Cardiac fibroblast (primary cell): ENCODE results near the gene TRIP13.

Source experiments
- DNase-seq, 2 donors: peaks; one replicate each; pipeline versions ENCODE4 v3.0.0 to v3.0.0-alpha.2; 2010; ENCODE audit warnings: low read depth in 2 of 2
- H3K4me3 ChIP-seq, 2 donors: replicated peaks in 1 of 2; 1 replicate in 1 of 2; 2 replicates in 1 of 2; pipeline ENCODE4 v1.5.1; 2011; ENCODE audit warnings: low read depth in 2 of 2, low read length in 2 of 2, mild to moderate bottlenecking in 2 of 2, moderate library complexity in 1 of 2
- TF ChIP-seq, protein P1 (sequence below): IDR thresholded peaks from one replicate; pipeline ENCODE4 v1.5.1; 2011; ENCODE audit warnings: low read depth, mild to moderate bottlenecking, low read length, inconsistent platforms

Gene TRIP13

DNA sequence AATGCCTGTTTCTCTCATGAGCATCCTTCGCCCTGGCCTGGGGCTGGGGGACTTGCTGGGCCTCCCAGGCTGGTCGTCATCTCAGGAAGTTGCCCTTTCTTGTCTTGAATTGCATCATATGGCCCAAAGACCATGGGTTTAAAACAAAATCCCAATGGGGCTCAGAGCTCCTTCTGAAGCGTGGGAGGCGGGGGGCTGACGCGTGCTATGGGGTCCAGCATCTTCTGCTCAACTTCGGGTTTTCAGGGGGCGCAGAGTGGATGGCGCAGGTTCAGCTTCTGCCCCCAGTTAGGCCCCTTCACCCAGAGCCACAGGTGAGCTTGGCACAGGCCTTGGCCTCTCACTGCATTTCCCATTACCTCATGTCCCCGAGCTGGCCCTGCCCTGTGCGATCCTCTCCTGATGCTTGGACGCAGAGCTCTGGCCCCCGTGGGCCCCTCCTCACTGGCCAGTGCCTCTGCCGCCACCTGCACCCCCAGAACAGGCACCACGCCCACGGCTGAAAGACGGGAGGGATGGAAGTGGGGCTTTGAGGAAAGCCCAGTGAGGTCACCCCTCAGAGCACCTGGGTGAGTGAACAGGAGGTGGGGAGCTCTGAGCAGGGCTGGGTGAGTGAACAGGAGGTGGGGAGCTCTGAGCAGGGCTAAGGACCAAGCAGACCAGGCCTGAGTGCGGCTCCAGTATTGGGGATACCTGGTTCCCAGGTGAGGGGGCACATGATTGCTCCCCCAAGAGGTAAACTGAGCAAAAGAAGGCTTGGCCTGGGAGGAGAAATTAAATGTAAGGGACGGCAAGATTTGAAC lies 56.0 kb downstream of the TRIP13 start:
- TF ChIP-seq, protein P1, sequence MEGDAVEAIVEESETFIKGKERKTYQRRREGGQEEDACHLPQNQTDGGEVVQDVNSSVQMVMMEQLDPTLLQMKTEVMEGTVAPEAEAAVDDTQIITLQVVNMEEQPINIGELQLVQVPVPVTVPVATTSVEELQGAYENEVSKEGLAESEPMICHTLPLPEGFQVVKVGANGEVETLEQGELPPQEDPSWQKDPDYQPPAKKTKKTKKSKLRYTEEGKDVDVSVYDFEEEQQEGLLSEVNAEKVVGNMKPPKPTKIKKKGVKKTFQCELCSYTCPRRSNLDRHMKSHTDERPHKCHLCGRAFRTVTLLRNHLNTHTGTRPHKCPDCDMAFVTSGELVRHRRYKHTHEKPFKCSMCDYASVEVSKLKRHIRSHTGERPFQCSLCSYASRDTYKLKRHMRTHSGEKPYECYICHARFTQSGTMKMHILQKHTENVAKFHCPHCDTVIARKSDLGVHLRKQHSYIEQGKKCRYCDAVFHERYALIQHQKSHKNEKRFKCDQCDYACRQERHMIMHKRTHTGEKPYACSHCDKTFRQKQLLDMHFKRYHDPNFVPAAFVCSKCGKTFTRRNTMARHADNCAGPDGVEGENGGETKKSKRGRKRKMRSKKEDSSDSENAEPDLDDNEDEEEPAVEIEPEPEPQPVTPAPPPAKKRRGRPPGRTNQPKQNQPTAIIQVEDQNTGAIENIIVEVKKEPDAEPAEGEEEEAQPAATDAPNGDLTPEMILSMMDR, result no peak
- H3K4me3 ChIP-seq, result no peak overlapping the region
- DNase-seq, result no peak

DNA sequence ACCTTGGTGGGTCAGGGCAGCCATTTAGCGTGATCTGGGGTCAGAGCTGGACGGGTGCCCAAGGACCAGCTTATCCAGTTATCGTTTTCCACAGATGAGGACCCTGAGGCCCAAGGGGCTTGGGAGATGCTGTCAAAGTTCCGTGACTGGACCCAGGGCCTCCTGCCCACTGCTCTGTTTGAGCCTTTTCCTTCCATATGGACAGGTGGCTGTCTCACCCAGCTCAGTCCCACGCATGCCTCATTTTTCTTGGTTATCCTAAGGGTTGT lies 56.5 kb downstream of the TRIP13 start:
- TF ChIP-seq, protein P1, result no peak
- no peak overlapping the region for H3K4me3 ChIP-seq
- DNase-seq, result no peak

DNA sequence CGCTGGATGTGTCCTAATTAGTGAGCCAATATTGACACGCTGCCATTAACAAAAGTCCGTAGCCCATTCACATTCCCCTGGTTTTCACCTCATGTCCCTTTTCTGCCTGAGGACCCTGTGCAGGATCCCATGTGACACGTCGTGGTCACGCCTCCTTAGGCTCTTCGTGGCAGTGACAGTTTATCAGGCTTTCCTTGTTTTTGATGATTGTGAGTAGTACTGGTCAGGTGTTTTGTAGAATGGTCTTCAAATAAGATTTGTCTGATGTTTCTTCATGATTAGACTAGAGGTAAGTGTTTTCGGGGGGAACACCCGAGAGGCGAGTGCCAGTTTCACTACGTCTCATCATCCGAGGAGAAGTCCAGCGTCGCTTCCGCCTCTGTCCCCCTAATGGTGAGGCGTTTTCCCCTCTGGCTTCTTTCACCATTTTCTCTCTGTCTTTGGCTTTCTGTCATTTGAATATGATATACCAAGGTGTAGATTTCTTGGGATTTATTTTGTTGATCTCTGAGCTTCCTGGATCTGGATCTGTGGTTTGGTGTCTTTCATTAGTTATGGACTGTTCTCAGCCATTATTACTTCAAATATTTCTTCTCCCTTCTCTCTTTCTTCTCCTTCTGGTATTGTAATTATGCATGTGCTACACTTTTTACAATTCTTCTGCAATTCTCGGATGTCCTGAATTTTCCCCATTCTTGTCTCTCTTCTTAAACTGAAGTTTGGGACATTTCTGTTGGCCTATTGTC lies 57.3 kb downstream of the TRIP13 start:
- H3K4me3 ChIP-seq, result no peak overlapping the region
- no peak for DNase-seq
- TF ChIP-seq, protein P1, result no peak

DNA sequence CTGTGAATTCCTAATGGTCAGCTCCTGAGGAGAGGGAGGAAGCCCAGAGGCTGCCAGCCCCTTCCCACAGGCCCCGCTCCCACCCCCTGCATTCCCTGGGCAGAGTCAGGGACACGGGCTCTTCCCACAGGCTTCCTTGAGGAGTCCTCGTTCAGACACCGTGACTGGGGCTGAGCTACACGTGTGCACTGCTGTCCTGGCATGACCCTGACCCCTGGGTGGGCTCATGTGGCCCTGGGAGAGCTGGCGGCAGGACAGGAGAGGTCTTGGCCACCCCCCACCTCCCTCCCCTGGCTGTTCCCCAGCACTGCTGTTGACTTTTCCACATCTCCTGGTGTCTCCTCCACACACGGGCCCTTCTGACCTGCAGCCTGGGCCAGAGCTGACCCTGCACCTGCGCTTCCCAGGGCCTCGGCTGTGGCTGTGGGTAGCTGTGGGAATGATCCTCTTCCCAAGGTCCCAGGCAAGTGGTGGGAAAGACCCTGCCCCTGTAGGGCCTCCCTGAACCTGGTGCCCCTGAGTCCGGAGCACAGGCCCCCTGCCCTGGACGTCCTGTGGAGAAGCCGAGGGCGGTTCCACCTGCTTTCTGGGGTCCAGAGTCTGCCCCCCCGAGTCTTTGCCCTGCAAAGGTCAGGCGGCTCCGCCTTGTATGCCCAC lies 59.4 kb downstream of the TRIP13 start:
- TF ChIP-seq, protein P1, result no peak
- no peak for DNase-seq
- H3K4me3 ChIP-seq, result no peak overlapping the region

DNA sequence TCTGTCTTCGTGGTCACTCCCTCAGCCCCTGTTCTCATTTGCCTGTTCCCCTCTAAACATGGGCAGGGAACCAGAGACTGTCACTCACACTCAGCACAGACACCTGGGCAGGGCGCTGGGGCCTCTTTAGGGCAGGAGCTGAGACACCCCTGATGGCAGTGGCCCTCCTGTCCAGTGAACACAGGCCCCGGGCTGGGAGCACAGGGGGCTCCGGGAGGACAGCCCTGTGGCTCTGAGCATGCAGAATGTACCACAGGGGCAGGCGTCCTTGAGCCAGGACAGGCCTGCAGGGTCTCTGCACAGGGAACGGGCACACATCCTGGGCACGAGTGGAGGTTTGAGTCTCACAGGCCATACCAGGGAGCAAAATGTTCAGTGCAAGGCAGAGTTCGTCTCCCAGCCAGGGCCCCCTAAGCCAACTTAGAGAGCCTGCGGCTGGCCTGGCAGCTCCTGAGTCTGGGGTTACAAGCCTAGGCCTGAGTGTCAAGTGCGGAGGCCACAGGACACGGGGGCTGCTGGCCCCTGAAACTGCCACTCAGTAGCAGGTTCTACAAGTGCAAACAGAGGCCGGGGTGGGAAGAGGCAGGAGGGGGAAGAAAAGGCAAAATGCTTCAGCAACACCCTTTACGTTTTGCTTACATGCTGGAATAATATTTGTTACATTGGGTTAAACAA lies 60.0 kb downstream of the TRIP13 start:
- H3K4me3 ChIP-seq, result no peak overlapping the region
- DNase-seq, result no peak
- TF ChIP-seq, protein P1, result no peak

DNA sequence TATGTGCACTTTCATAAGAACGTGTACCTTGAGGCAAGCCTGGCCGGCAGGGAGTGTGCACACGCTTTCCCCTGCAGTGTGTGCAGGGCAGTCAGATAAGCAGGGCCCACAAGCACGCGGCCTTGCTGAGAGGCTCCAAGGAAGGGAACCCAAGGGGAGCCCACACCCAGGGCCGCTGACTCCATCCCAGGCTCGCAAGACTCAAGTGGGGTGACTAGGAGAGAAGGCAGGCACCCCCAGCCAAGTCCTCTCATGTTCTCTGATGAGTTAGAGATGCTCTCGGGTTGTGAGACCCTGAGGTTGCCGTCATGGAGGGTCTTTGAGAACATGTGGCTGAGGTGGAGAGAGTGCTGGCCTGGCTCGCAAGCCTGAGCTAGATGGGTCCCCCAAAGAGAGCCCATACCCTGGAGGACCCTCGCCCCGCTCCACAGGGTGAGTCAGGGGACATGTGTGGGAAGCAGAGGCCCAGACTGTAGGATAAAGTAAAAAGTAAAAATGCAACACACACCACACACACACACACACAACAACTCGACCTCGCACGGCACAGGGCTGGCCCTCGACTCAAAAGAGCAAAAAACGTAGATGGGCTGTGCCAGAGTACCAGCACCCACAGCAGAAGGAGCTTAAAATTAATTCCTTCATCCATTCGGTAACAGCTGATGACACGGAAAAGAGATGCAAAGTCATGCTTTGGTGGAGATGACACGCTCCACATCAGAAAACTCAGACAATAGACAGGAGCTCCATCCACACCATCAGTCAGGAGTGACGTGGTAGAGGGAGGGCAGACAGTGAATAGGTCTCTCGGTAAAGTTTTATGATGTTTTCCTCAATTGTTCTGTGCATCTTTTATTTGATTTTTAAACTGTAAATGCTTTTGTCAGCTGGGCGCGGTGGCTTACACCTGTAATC lies 61.1 kb downstream of the TRIP13 start:
- DNase-seq, result no peak
- H3K4me3 ChIP-seq, result no peak overlapping the region
- TF ChIP-seq, protein P1, result no peak
